Measurements from ENCODE around the gene GPC6.

GRCh38 chr13:93562676-93563075 lies 336.1 kb downstream of the GPC6 start:
- TF ChIP-seq CTCF (IDR thresholded peaks at IDR 0.05; ENCODE audit: extremely low read depth in 1 of 2, insufficient read depth in 1 of 2, low read depth in 1 of 2, low read length in 2 of 2) = no peak
- TF ChIP-seq POLR2AphosphoS5 (IDR thresholded peaks at IDR 0.05; ENCODE audit: insufficient read depth, low read depth, low read length) = no peak
- no peak for TF ChIP-seq POLR2A (IDR thresholded peaks at IDR 0.05; ENCODE audit: low read depth, low read length)

Measured in endothelial cell of umbilical vein (primary cell).